Fibroblast of lung (primary cell): ENCODE data around the gene AMBN. TPM values are rescaled to one million over a fixed set of nuclear protein-coding genes. Genes with fewer than 3 reads are reported as not detected.

Experiments used
- DNase-seq, 2 donors: peaks; one replicate each; pipeline versions ENCODE4 v3.0.0 to v3.0.0-alpha.2; 2010; ENCODE audit warnings: low read depth in 2 of 2
- H2AFZ ChIP-seq: 2 replicates; pipeline ENCODE4 v1.5.1; 2012; ENCODE audit warnings: low read length, control low read depth, inconsistent platforms
- H3K27ac ChIP-seq: 2 replicates; pipeline ENCODE4 v1.5.1; 2011; ENCODE audit warnings: low read length, control low read depth; ENCODE audit not compliant: insufficient read depth
- H3K27me3 ChIP-seq: 2 replicates; pipeline ENCODE4 v1.5.1; 2011; ENCODE audit warnings: mild to moderate bottlenecking, low read length; ENCODE audit not compliant: control insufficient read depth, insufficient read depth
- H3K36me3 ChIP-seq: 2 replicates; pipeline ENCODE4 v1.5.1; 2011; ENCODE audit warnings: low read length; ENCODE audit not compliant: control insufficient read depth, insufficient read depth
- H3K4me1 ChIP-seq: 2 replicates; pipeline ENCODE4 v1.5.1; 2011; ENCODE audit warnings: low read length; ENCODE audit not compliant: control insufficient read depth, insufficient read depth; ENCODE audit errors: extremely low read depth
- H3K4me2 ChIP-seq: 2 replicates; pipeline ENCODE4 v1.5.1; 2011; ENCODE audit warnings: low read length, control low read depth; ENCODE audit not compliant: insufficient read depth; ENCODE audit errors: extremely low read depth
- H3K4me3 ChIP-seq, 4 experiments: fragments of 200-600 bp in 1 of 4; sonication (generic) in 1 of 4; replicated peaks in 1 of 4; 2 replicates each; pipeline ENCODE4 v1.5.1; 2011 to 2016; ENCODE audit warnings: low read length in 4 of 4, low read depth in 3 of 4, mild to moderate bottlenecking in 3 of 4, control low read depth in 2 of 4, inconsistent platforms in 1 of 4, mixed read lengths in 1 of 4; ENCODE audit not compliant: insufficient read depth in 1 of 4; ENCODE audit errors: control extremely low read depth in 1 of 4
- H3K79me2 ChIP-seq: 2 replicates; pipeline ENCODE4 v1.5.1; 2012; ENCODE audit warnings: mild to moderate bottlenecking, low read length, inconsistent platforms; ENCODE audit not compliant: control insufficient read depth, insufficient read depth
- H3K9ac ChIP-seq: 2 replicates; pipeline ENCODE4 v1.5.1; 2011; ENCODE audit warnings: mild to moderate bottlenecking, low read length, control low read depth; ENCODE audit not compliant: insufficient read depth
- H3K9me3 ChIP-seq: 2 replicates; pipeline ENCODE4 v1.5.1; 2012; ENCODE audit warnings: low read depth, low read length; ENCODE audit not compliant: control insufficient read depth, insufficient read depth
- H4K20me1 ChIP-seq: 2 replicates; pipeline ENCODE4 v1.5.1; 2011; ENCODE audit warnings: low read length; ENCODE audit not compliant: control insufficient read depth, insufficient read depth; ENCODE audit errors: extremely low read depth
- EZH2 ChIP-seq: IDR thresholded peaks from 2 replicates; pipeline ENCODE4 v1.5.1; 2012; ENCODE audit warnings: low read length, control low read depth, mild to moderate bottlenecking; ENCODE audit errors: missing control alignments
- polyA plus RNA-seq, 2 donors: library from polyadenylated mRNA; depleted of rRNA in 1 of 2; stranded (reverse) in 1 of 2; unstranded in 1 of 2; fragments of >200 nt; gene quantifications; 2 replicates each; pipeline ENCODE4 v1.2.1, GENCODE V29; 2011 to 2012; ENCODE audit warnings: missing spikeins in 1 of 2
- total RNA-seq: library from RNA; depleted of rRNA; stranded (reverse); fragments of >200 nt; gene quantifications from 2 replicates; pipeline ENCODE4 v1.2.1, GENCODE V29; 2014
- TF ChIP-seq, protein P1 (sequence below), 2 donors: IDR thresholded peaks in 1 of 2; conservative IDR thresholded peaks in 1 of 2; 1 replicate in 1 of 2; 2 replicates in 1 of 2; pipeline ENCODE4 v1.5.1; 2011 to 2012; ENCODE audit warnings: low read length in 2 of 2, control low read depth in 1 of 2, inconsistent platforms in 1 of 2, low read depth in 1 of 2, mild to moderate bottlenecking in 1 of 2

The AMBN gene
- total and polyA plus RNA-seq, 2 donors (not counting 1 experiment from before 2014, with no cell fraction given) = not detected

- Histone ChIP-seq H3K79me2 (no peaks in the 10 kb centered on the region), H3K4me3 (no peak overlapping the region), H3K27me3 (no peaks in the 10 kb centered on the region), H2AFZ (no peak overlapping the region), H3K27ac (no peak overlapping the region), H3K4me2 (no peak overlapping the region), H3K36me3 (no peaks in the 10 kb centered on the region), H4K20me1 (no peaks in the 10 kb centered on the region), H3K4me1 (no peaks in the 10 kb centered on the region), H3K9ac (no peak overlapping the region), H3K9me3 (no peaks in the 10 kb centered on the region)
- TF ChIP-seq EZH2 = no peak
- TF ChIP-seq, protein P1, sequence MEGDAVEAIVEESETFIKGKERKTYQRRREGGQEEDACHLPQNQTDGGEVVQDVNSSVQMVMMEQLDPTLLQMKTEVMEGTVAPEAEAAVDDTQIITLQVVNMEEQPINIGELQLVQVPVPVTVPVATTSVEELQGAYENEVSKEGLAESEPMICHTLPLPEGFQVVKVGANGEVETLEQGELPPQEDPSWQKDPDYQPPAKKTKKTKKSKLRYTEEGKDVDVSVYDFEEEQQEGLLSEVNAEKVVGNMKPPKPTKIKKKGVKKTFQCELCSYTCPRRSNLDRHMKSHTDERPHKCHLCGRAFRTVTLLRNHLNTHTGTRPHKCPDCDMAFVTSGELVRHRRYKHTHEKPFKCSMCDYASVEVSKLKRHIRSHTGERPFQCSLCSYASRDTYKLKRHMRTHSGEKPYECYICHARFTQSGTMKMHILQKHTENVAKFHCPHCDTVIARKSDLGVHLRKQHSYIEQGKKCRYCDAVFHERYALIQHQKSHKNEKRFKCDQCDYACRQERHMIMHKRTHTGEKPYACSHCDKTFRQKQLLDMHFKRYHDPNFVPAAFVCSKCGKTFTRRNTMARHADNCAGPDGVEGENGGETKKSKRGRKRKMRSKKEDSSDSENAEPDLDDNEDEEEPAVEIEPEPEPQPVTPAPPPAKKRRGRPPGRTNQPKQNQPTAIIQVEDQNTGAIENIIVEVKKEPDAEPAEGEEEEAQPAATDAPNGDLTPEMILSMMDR (conservative IDR thresholded peaks at IDR 0.05 in 1 of 2, IDR thresholded peaks at IDR 0.05 in 1 of 2; ENCODE audit: low read depth in 1 of 2, low read length in 2 of 2) = no peak
- DNase-seq = no peak
Measured at GRCh38 chr4:70570796-70571195, 21.3 kb upstream of the AMBN start.

DNA sequence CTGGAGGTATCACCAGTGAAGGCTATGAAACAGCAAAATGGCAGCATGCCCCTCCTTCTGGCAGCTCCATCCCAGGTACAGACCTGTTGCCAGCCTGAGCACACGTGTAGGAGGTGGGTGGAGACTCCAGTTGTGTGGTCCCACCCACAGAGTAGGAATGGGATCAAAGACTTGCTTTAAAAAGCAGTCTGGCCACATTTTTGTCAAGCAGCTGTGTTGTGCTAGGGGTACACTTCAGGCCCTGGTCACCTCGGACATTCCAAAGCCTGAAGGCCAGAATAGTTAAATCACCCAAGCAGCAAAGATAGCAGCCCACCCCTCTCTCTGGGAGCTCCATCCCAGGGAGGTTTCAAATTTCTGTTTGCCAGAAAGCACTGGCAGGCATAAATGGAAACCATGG lies 20.3 kb upstream of the AMBN start:
- Histone ChIP-seq H3K4me3 (no peak overlapping the region), H3K4me1 (no peaks in the 10 kb centered on the region), H3K4me2 (no peak overlapping the region), H3K9ac (no peak overlapping the region), H3K27ac (no peak overlapping the region), H4K20me1 (no peaks in the 10 kb centered on the region), H3K36me3 (no peaks in the 10 kb centered on the region), H3K27me3 (no peaks in the 10 kb centered on the region), H3K79me2 (no peaks in the 10 kb centered on the region), H3K9me3 (no peaks in the 10 kb centered on the region), H2AFZ (no peak overlapping the region)
- no peak for DNase-seq
- TF ChIP-seq EZH2 = no peak
- TF ChIP-seq, protein P1 (conservative IDR thresholded peaks at IDR 0.05 in 1 of 2, IDR thresholded peaks at IDR 0.05 in 1 of 2; ENCODE audit: low read depth in 1 of 2, low read length in 2 of 2) = no peak

- Histone ChIP-seq H3K79me2 (no peaks in the 10 kb centered on the region), H3K9me3 (no peaks in the 10 kb centered on the region)
Measured at GRCh38 chr4:70575964-70576363, 16.1 kb upstream of the AMBN start.

More at GRCh38 chr4:70575964-70576363, 16.1 kb upstream of the AMBN start:
- Histone ChIP-seq H3K4me3 (no peak overlapping the region), H3K27me3 (no peaks in the 10 kb centered on the region), H3K36me3 (no peaks in the 10 kb centered on the region), H3K9ac (no peak overlapping the region), H4K20me1 (no peaks in the 10 kb centered on the region), H3K4me1 (no peaks in the 10 kb centered on the region), H2AFZ (no peak overlapping the region), H3K27ac (no peak overlapping the region), H3K4me2 (no peak overlapping the region)
- no peak for DNase-seq
- TF ChIP-seq EZH2 = no peak
- TF ChIP-seq, protein P1 (conservative IDR thresholded peaks at IDR 0.05 in 1 of 2, IDR thresholded peaks at IDR 0.05 in 1 of 2; ENCODE audit: low read depth in 1 of 2, low read length in 2 of 2) = no peak
